GM12878 (cell line): ENCODE results near the gene DNAAF9. TPM values are rescaled to one million over a fixed set of nuclear protein-coding genes. Genes with fewer than 3 reads are reported as not detected.

Experiments used
- ATAC-seq: fragments of 200-7000 bp; cut with Tn5 transposase; 3 replicates; pipeline ENCODE4 v1.9.1; 2020; ENCODE audit warnings: mild to moderate bottlenecking, moderate library complexity
- BruUV-seq: library from RNA; stranded (reverse); fragments of 400-500 nt; replicated peaks from 2 replicates; lab custom pipeline; 2021; lab: Mats Ljungman, UMichigan
- CTCF ChIA-PET: fragments of 300-600 bp; sonication (Branson Sonifier 250); formaldehyde crosslinking; extraction: SDS; loops from one replicate; lab custom pipeline; 2021; ENCODE audit warnings: inconsistent platforms; lab: Yijun Ruan, JAX
- POLR2A ChIA-PET: fragments of 350-600 bp; formaldehyde crosslinking; extraction: SDS; loops from one replicate; lab custom pipeline; 2021; ENCODE audit warnings: inconsistent platforms; lab: Charles Lee
- RAD21 ChIA-PET: fragments of 300-600 bp; sonication (Branson Sonifier 250); formaldehyde crosslinking; loops from one replicate; lab custom pipeline; 2023; ENCODE audit warnings: antibody characterized with exemption; ENCODE audit not compliant: unreplicated experiment; lab: Charles Lee
- SMC1A ChIA-PET: fragments of 300-600 bp; sonication (Branson Sonifier 250); formaldehyde crosslinking; loops from one replicate; lab custom pipeline; 2023; ENCODE audit not compliant: unreplicated experiment, uncharacterized antibody; lab: Charles Lee
- DNase-seq: peaks from one replicate; pipeline ENCODE4 v3.0.0-alpha.2; 2011; ENCODE audit warnings: low read depth, low spot score
- FAIRE-seq: peaks from 3 replicates; lab custom pipeline; 2011; peaks lifted over from hg19 to GRCh38; lab: Jason Lieb, UNC
- H2AFZ ChIP-seq: 2 replicates; pipeline ENCODE4 v1.6.0; 2011; ENCODE audit warnings: low read depth, low read length, control low read depth; ENCODE audit not compliant: control insufficient read depth
- H3K27ac ChIP-seq: 2 replicates; pipeline ENCODE4 v1.5.1; 2011; ENCODE audit warnings: control low read depth; ENCODE audit not compliant: control insufficient read depth, insufficient read depth
- H3K27me3 ChIP-seq, 2 experiments: replicated peaks in 1 of 2; 2 replicates each; pipeline versions ENCODE4 v1.6.0 to v1.6.1; 2011; ENCODE audit warnings: low read length in 1 of 2; ENCODE audit not compliant: control insufficient read depth in 2 of 2, insufficient read depth in 2 of 2
- H3K36me3 ChIP-seq, 2 experiments: 2 replicates each; pipeline ENCODE4 v1.5.1; 2011; ENCODE audit warnings: low read length in 1 of 2; ENCODE audit not compliant: control insufficient read depth in 2 of 2, insufficient read depth in 2 of 2
- H3K4me1 ChIP-seq: 2 replicates; pipeline ENCODE4 v1.6.1; 2011; ENCODE audit warnings: mild to moderate bottlenecking, low read length, moderate library complexity, mixed read lengths; ENCODE audit not compliant: control insufficient read depth, insufficient read depth
- H3K4me2 ChIP-seq: 2 replicates; pipeline ENCODE4 v1.6.0; 2011; ENCODE audit warnings: control low read depth; ENCODE audit not compliant: control insufficient read depth, insufficient read depth
- H3K4me3 ChIP-seq: fragments of 200-600 bp; sonication (generic); 2 replicates; pipeline ENCODE4 v1.5.1; 2016
- H3K79me2 ChIP-seq: 2 replicates; pipeline ENCODE4 v1.6.0; 2011; ENCODE audit warnings: low read length; ENCODE audit not compliant: control insufficient read depth, insufficient read depth
- H3K9ac ChIP-seq: 2 replicates; pipeline ENCODE4 v1.8.0; 2011; ENCODE audit warnings: low read length, control low read depth, mixed read lengths; ENCODE audit not compliant: control insufficient read depth, insufficient read depth
- H3K9me3 ChIP-seq: replicated peaks from 3 replicates; pipeline ENCODE4 v1.5.1; 2011; ENCODE audit warnings: mild to moderate bottlenecking, low read length; ENCODE audit not compliant: control insufficient read depth, insufficient read depth
- H4K20me1 ChIP-seq: 2 replicates; pipeline ENCODE4 v1.6.0; 2011; ENCODE audit not compliant: control insufficient read depth, insufficient read depth
- CHD1 ChIP-seq: IDR thresholded peaks from 2 replicates; pipeline ENCODE4 v1.6.1; 2012; ENCODE audit warnings: low read depth, low read length, improper control_type of control experiment
- CHD4 ChIP-seq: fragments of 200-600 bp; sonication (generic); IDR thresholded peaks from 2 replicates; pipeline ENCODE4 v1.6.1; 2016; ENCODE audit warnings: mild to moderate bottlenecking
- CUX1 ChIP-seq: IDR thresholded peaks from 2 replicates; pipeline ENCODE4 v1.6.1; 2012; ENCODE audit warnings: improper control_type of control experiment, low read depth, low read length; ENCODE audit not compliant: insufficient replicate concordance
- GABPA ChIP-seq: IDR thresholded peaks from 2 replicates; pipeline ENCODE4 v1.6.1; 2014; ENCODE audit warnings: antibody characterized with exemption, low read depth, mild to moderate bottlenecking, inconsistent platforms
- HCFC1 ChIP-seq: fragments of 150-350 bp; IDR thresholded peaks from 2 replicates; pipeline ENCODE4 v1.6.1; 2014; ENCODE audit warnings: low read length
- IRF5 ChIP-seq: fragments of 450-650 bp; IDR thresholded peaks from 2 replicates; pipeline ENCODE4 v1.6.1; 2017; ENCODE audit warnings: borderline replicate concordance
- KAT2A ChIP-seq: conservative IDR thresholded peaks from 2 replicates; pipeline ENCODE4 v1.6.1; 2011; ENCODE audit warnings: low read depth, low read length; ENCODE audit not compliant: control insufficient read depth
- PAX5 ChIP-seq: IDR thresholded peaks from 2 replicates; pipeline ENCODE4 v1.6.1; 2011; ENCODE audit warnings: low read depth, low read length, borderline replicate concordance
- PML ChIP-seq: IDR thresholded peaks from 2 replicates; pipeline ENCODE4 v1.6.1; 2012; ENCODE audit warnings: low read length, inconsistent platforms
- POLR2A ChIP-seq: IDR thresholded peaks from 2 replicates; pipeline ENCODE4 v1.6.1; 2011; ENCODE audit warnings: low read depth, mild to moderate bottlenecking, low read length
- RELA ChIP-seq: fragments of 450-650 bp; IDR thresholded peaks from 2 replicates; pipeline ENCODE4 v1.8.0; 2014; ENCODE audit warnings: borderline replicate concordance; ENCODE audit not compliant: partially characterized antibody
- SIX5 ChIP-seq: IDR thresholded peaks from 2 replicates; pipeline ENCODE4 v1.6.1; 2011; ENCODE audit warnings: mild to moderate bottlenecking, low read depth, low read length, moderate library complexity; ENCODE audit not compliant: severe bottlenecking
- SPI1 ChIP-seq: IDR thresholded peaks from 2 replicates; pipeline ENCODE4 v1.6.1; 2011; ENCODE audit warnings: low read depth, mild to moderate bottlenecking, low read length, moderate library complexity, borderline replicate concordance; ENCODE audit not compliant: insufficient read depth
- SUPT20H ChIP-seq: IDR thresholded peaks from 2 replicates; pipeline ENCODE4 v1.6.1; 2011; ENCODE audit warnings: low read depth, mild to moderate bottlenecking, low read length, moderate library complexity, borderline replicate concordance; ENCODE audit not compliant: control insufficient read depth
- WGBS: methylation state at CpG from one replicate; pipeline ENCODE4 v1.1.6; 2016; ENCODE audit warnings: low lambda C conversion rate; ENCODE audit not compliant: insufficient replicate concordance, insufficient coverage; ENCODE audit errors: missing lambda C conversion rate; 5-methylcytosine and 5-hydroxymethylcytosine counted together
- in situ Hi-C: fragments of 300-500 bp; cut with MboI; formaldehyde crosslinking; loops from 9 replicates; pipeline ENCODE4 v1.14.3; 2018; ENCODE audit warnings: mixed read lengths
- intact Hi-C: fragments of 100-400 bp; cut with micrococcal nuclease; formaldehyde crosslinking; loops from one replicate; pipeline ENCODE4 v1.14.2; 2022; ENCODE audit not compliant: unreplicated experiment
- polyA plus RNA-seq, 11 experiments: library from polyadenylated mRNA; depleted of rRNA in 4 of 11; unstranded in 6 of 11; stranded (reverse) in 5 of 11; fragments of >200 nt; fragmentation: Nextera tagmentation in 4 of 11; fragmentation: Illumina TruSeq in 1 of 11; extraction: Ambion mirVana in 4 of 11; extraction: Trizol in 1 of 11; gene quantifications; 1 replicate in 1 of 11; 2 replicates in 10 of 11; pipeline versions ENCODE4 v1.2.1 to v1.2.3, GENCODE V29; 2011 to 2016; ENCODE audit warnings: inconsistent platforms in 2 of 11, missing spikeins in 2 of 11, low read depth in 1 of 11
- total RNA-seq, 4 experiments: library from RNA; depleted of rRNA in 3 of 4; stranded (reverse); fragments of >200 nt in 3 of 4; fragmentation: Illumina TruSeq in 1 of 4; extraction: Trizol in 1 of 4; gene quantifications; 2 replicates each; pipeline versions ENCODE4 v1.2.1 to v1.2.3, GENCODE V29; 2013 to 2021

Gene DNAAF9
- total and polyA plus RNA-seq, 10 of the 15 experiments (the other 5 are each of a cell fraction or from before 2014, with no cell fraction given) = 0.08 to 2.1 (median 1.3) TPM

DNA sequence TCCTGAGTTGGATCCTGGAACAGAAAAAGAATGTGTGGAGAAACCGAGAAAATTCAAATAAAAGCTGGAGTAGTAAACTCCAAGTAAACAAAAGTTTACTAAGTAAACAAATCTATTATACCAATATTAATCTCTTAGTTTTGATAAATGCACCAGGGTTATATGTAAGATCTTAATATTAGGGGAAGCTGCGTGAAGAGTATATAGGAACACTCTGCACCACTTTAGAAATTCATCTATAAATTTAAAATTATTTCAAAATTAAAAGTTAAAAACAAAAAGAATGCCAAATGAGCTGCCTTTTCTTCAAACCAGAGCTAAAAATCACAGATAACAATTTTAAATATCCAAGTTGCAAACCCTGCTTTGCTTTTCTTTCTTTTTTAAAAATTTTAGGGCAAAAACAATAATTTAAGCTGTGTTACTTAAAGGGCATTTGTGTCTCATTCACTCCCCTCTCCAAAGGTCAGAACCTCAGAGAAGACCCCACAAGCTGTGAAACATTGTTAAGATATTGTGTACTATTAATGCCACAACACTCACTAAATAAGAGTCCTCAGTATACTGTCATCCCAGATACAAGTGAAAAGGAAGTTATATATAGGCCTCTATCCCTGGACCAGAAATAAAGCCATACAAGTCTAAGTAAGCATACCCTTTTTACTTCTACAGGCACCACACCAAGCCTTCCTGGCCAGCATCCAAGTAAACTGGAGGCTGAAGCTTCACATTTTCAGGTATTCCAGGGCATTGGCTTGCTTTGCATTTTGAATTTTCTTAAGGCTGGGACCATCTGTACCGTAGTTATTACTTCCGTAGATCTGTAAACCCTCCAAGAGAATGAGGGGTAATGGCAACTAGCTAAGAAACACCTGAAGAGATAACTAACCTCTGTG lies 7.0 kb downstream of the DNAAF9 start:
- H2AFZ ChIP-seq = no peak overlapping the region
- H3K9ac ChIP-seq = no peak overlapping the region
- in situ Hi-C loops = no loop called here
- RAD21 ChIA-PET = interaction anchor here (1.0 kb wide), 1 partner anchor 118 kb away, joined by 3 read pairs; no protein-coding TSS in a partner anchor
- H3K36me3 ChIP-seq = no peaks in the 10 kb centered on the region
- H4K20me1 ChIP-seq = no peaks in the 10 kb centered on the region
- 40% methylated on average over 4 of the region's 4 CpGs for WGBS
- H3K79me2 ChIP-seq = no peaks in the 10 kb centered on the region
- no peaks in the 10 kb centered on the region for H3K9me3 ChIP-seq
- H3K4me1 ChIP-seq = no peaks in the 10 kb centered on the region
- no peak overlapping the region for H3K4me3 ChIP-seq
- no peak overlapping the region for H3K27ac ChIP-seq
- H3K4me2 ChIP-seq = no peak overlapping the region
- CTCF ChIA-PET = interaction anchor here (1.3 kb wide), 1 partner anchor 182 kb away, joined by 4 read pairs; no protein-coding TSS in a partner anchor
- ATAC-seq = no peak
- SMC1A ChIA-PET = interaction anchor here (0.5 to 1.4 kb wide), 2 partner anchors 9 to 108 kb away, joined by 3 read pairs; no protein-coding TSS in a partner anchor
- no peak for DNase-seq
- FAIRE-seq = no peak
- intact Hi-C loops = no loop called here
- BruUV-seq = no TSS peak
- no peaks in the 10 kb centered on the region for H3K27me3 ChIP-seq
- TF ChIP-seq CHD1 (no peak), HCFC1 (no peak), SIX5 (no peak), SUPT20H (no peak), CUX1 (no peak), IRF5 (no peak), PAX5 (no peak), RELA (no peak), GABPA (no peak), CHD4 (no peak), POLR2A (no peak), SPI1 (no peak), KAT2A (no peak), PML (no peak)
- POLR2A ChIA-PET = no interaction called here
